ENCODE data around the gene RNU6-1.

DNA sequence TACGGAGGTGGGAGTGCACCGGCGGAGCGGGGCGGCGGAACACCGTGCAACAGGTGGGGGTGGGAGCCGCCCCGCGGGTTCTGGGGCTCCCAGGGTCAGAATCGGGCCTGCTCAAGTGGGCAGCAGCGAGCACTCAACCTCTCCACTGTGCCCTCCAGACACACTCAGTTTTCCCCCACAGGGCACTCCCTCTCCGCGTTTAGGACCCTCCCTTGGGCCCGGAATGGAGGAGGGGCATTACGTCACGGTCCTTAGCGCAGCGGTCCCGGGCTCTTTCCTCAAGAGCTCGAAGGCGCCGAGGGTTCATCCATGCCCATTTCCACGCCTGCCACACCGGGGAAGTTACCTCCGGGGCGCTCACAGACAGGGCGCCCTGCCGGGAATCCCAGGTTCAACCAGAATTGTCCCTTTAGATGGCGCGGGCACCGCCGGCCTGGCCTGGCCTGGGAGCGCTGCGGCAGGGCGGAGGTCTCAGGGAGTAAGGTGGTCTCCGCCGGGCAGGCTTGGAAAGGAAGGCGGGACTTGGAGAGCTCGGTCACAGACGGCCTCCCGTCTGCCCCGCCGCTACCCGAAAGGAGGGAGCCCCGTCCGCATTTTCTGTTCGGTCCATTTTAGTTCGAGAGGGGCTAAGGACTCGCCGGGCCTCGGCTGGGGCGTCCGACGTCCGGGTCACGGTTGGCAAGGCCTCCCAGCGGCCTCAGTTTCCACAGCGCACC, 5.1 kb downstream of the RNU6-1 start:
- TF ChIP-seq, protein P1, sequence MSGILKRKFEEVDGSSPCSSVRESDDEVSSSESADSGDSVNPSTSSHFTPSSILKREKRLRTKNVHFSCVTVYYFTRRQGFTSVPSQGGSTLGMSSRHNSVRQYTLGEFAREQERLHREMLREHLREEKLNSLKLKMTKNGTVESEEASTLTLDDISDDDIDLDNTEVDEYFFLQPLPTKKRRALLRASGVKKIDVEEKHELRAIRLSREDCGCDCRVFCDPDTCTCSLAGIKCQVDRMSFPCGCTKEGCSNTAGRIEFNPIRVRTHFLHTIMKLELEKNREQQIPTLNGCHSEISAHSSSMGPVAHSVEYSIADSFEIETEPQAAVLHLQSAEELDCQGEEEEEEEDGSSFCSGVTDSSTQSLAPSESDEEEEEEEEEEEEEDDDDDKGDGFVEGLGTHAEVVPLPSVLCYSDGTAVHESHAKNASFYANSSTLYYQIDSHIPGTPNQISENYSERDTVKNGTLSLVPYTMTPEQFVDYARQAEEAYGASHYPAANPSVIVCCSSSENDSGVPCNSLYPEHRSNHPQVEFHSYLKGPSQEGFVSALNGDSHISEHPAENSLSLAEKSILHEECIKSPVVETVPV (CRISPR knock-in tag; IDR thresholded peaks at IDR 0.05): no peak
- TF ChIP-seq, protein P2, sequence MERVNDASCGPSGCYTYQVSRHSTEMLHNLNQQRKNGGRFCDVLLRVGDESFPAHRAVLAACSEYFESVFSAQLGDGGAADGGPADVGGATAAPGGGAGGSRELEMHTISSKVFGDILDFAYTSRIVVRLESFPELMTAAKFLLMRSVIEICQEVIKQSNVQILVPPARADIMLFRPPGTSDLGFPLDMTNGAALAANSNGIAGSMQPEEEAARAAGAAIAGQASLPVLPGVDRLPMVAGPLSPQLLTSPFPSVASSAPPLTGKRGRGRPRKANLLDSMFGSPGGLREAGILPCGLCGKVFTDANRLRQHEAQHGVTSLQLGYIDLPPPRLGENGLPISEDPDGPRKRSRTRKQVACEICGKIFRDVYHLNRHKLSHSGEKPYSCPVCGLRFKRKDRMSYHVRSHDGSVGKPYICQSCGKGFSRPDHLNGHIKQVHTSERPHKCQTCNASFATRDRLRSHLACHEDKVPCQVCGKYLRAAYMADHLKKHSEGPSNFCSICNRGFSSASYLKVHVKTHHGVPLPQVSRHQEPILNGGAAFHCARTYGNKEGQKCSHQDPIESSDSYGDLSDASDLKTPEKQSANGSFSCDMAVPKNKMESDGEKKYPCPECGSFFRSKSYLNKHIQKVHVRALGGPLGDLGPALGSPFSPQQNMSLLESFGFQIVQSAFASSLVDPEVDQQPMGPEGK (CRISPR knock-in tag; IDR thresholded peaks at IDR 0.05; ENCODE audit: borderline replicate concordance): no peak
- no peak for TF ChIP-seq ZC3H10 (CRISPR knock-in tag; IDR thresholded peaks at IDR 0.05)
- TF ChIP-seq, protein P3, sequence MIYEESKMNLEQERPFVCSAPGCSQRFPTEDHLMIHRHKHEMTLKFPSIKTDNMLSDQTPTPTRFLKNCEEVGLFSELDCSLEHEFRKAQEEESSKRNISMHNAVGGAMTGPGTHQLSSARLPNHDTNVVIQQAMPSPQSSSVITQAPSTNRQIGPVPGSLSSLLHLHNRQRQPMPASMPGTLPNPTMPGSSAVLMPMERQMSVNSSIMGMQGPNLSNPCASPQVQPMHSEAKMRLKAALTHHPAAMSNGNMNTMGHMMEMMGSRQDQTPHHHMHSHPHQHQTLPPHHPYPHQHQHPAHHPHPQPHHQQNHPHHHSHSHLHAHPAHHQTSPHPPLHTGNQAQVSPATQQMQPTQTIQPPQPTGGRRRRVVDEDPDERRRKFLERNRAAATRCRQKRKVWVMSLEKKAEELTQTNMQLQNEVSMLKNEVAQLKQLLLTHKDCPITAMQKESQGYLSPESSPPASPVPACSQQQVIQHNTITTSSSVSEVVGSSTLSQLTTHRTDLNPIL (CRISPR knock-in tag; IDR thresholded peaks at IDR 0.05; ENCODE audit: low read depth): no peak
- no peak for TF ChIP-seq ARNTL (CRISPR knock-in tag; IDR thresholded peaks at IDR 0.05; ENCODE audit: borderline replicate concordance, low read depth)
- no peak for TF ChIP-seq OSR1 (CRISPR knock-in tag; IDR thresholded peaks at IDR 0.05)
